Psoas muscle (tissue), 8 donors: ENCODE measurements around the gene TMED9. TPM values are rescaled to one million over a fixed set of nuclear protein-coding genes. Genes with fewer than 3 reads are reported as not detected.

Experiments used
- ATAC-seq, 4 donors: fragments of 200-7000 bp; cut with Tn5 transposase; one replicate each; pipeline ENCODE4 v1.9.1; 2020; ENCODE audit warnings: moderate library complexity in 3 of 4, mild to moderate bottlenecking in 2 of 4
- DNase-seq, 2 donors: peaks; one replicate each; pipeline ENCODE4 v3.0.0-alpha.2; 2020
- H3K27ac ChIP-seq: fragments of 200-600 bp; one replicate; pipeline ENCODE4 v1.8.0; 2022
- H3K27me3 ChIP-seq, 3 donors: fragments of 200-600 bp in 1 of 3; one replicate each; pipeline versions ENCODE4 v1.6.1 to v1.8.0; 2013 to 2022; ENCODE audit warnings: low read length in 2 of 3, mild to moderate bottlenecking in 2 of 3, moderate library complexity in 1 of 3; ENCODE audit not compliant: insufficient read depth in 3 of 3
- H3K36me3 ChIP-seq, 2 donors: fragments of 200-600 bp in 1 of 2; one replicate each; pipeline versions ENCODE4 v1.6.1 to v1.8.0; 2013 to 2022; ENCODE audit warnings: low read depth in 1 of 2, mild to moderate bottlenecking in 1 of 2, moderate library complexity in 1 of 2; ENCODE audit not compliant: insufficient read depth in 1 of 2
- H3K4me1 ChIP-seq: fragments of 200-600 bp; one replicate; pipeline ENCODE4 v1.8.0; 2022
- H3K4me3 ChIP-seq: fragments of 200-600 bp; one replicate; pipeline ENCODE4 v1.8.0; 2022; ENCODE audit warnings: mild to moderate bottlenecking
- H3K9me3 ChIP-seq: fragments of 200-600 bp; one replicate; pipeline ENCODE4 v1.8.0; 2022
- WGBS, 3 donors: extraction: QIAGEN DNeasy Blood & Tissue Kit; methylation state at CpG; one replicate each; pipeline versions ENCODE4 v1.1.6 to v1.1.7; 2013; 5-methylcytosine and 5-hydroxymethylcytosine counted together
- intact Hi-C, 2 donors: fragments of 100-400 bp; cut with DNase I; formaldehyde crosslinking; loops; one replicate each; pipeline versions ENCODE4 v1.11.0 to v1.14.2; 2022
- polyA plus RNA-seq, 3 donors: library from polyadenylated mRNA; stranded (reverse); fragments of 200-250 nt; gene quantifications; one replicate each; pipeline ENCODE4 v1.2.3, GENCODE V29; 2013
- total RNA-seq, 4 donors: library from RNA; stranded (reverse); fragmentation: NEBNext Ultra II Directional in 2 of 4; extraction: Animal tissue kit (Norgen Biotek cat#: 25700) in 2 of 4; gene quantifications; one replicate each; pipeline versions ENCODE4 v1.2.1 to v1.2.4, GENCODE V29; 2021 to 2023
- TF ChIP-seq, protein P1 (sequence below): fragments of 200-600 bp; IDR thresholded peaks from one replicate; pipeline ENCODE4 v1.8.0; 2022; ENCODE audit warnings: antibody characterized with exemption
- donor health status: healthy with polysubstance abuse.
- donor health status: DM: no; HTN: no; CAD: no; lungs with moderate emphysema.
- donor health status: Bipolar disorder and iron deficiency.
- donor health status: healthy.
- donor health status: DM: yes; HTN: yes; CAD: no.
- donor health status: DM: no; HTN: no; CAD: no.
- donor health status: DM: no; HTN: no; CAD: no.
- donor health status: DM: yes; HTN: yes; CAD: no.

TMED9 gene
- total and polyA plus RNA-seq, 7 donors, result 47.5 to 185 (median 71.9) TPM

DNA sequence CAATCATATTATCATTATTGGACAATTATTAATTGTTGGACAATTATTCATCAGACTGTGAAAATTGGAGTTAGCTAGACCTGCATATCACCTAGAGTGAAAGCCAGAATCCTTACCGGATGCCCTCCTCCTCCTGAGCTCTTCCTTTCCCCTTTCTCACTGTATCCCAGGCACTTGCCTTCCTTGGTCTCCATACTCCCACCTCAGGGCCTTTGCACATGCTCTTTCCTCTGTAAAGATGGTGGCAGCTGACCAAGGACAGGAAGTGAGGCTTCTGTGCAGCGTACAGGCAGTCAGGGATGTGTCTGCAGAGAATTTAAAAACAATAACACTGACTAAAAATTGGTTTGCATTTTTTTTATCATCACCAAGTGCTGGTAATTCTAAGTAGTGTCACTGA, 22.1 kb upstream of the TMED9 start:
- intact Hi-C loops, result no loop called here
- DNase-seq, result no peak
- Histone ChIP-seq H3K4me1 (no peaks in the 10 kb centered on the region), H3K9me3 (no peaks in the 10 kb centered on the region), H3K27ac (no peak overlapping the region), H3K27me3 (no peaks in the 10 kb centered on the region), H3K4me3 (no peak overlapping the region), H3K36me3 (no peaks in the 10 kb centered on the region)
- TF ChIP-seq, protein P1, sequence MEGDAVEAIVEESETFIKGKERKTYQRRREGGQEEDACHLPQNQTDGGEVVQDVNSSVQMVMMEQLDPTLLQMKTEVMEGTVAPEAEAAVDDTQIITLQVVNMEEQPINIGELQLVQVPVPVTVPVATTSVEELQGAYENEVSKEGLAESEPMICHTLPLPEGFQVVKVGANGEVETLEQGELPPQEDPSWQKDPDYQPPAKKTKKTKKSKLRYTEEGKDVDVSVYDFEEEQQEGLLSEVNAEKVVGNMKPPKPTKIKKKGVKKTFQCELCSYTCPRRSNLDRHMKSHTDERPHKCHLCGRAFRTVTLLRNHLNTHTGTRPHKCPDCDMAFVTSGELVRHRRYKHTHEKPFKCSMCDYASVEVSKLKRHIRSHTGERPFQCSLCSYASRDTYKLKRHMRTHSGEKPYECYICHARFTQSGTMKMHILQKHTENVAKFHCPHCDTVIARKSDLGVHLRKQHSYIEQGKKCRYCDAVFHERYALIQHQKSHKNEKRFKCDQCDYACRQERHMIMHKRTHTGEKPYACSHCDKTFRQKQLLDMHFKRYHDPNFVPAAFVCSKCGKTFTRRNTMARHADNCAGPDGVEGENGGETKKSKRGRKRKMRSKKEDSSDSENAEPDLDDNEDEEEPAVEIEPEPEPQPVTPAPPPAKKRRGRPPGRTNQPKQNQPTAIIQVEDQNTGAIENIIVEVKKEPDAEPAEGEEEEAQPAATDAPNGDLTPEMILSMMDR, result no peak
- WGBS, 3 donors, result 69 to 84% (median 80%) methylated on average over 2 of the region's 2 CpGs
- no peak for ATAC-seq

DNA sequence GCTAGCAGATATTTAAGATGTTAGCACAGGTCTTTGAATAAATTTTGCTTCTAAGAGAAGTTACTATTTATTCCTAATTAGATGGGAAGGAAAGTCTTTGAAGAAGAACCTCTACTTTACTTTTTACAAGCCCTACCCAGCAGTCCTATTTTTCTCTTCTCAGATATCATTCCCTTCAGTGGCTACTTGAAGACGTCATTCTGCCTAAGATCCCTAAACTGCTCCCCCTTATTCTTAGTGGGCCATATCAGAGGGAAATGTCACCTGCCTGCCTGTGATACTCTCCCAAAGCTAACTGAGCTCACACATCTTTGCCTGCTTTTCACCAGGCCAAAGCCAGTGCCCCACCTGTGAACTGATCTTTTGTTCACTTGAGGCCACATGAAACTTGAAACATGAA, 16.5 kb upstream of the TMED9 start:
- Histone ChIP-seq H3K4me1 (no peaks in the 10 kb centered on the region), H3K4me3 (no peak overlapping the region), H3K27ac (no peak overlapping the region), H3K9me3 (no peaks in the 10 kb centered on the region), H3K36me3 (no peaks in the 10 kb centered on the region), H3K27me3 (peaks cover 0 to 2% (median 0%) of the 10 kb centered on the region in 3 donors)
- TF ChIP-seq, protein P1, result no peak
- DNase-seq, result no peak
- no peak for ATAC-seq
- intact Hi-C loops, result no loop called here
- WGBS, 3 donors, result 30 to 67% (median 51%) methylated on average over 1 of the region's 1 CpG

DNA sequence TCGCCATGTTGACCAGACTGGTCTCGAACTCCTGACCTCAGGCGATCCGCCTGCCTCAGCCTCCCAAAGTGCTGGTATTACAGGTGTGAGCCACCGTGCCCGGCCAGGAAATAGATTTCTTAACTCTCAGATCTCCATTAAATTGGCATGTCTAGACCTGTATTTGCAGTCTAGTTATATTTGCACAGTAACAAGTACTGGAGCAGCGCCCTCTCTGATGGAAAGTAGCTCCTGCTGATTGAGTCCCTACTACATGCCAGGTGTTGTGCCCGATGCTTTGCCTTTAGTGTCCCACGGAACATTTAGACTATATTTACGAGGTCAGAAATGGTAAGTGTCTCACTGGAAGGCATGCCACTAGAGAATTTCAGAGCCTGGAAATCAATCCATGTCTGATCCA, 15.8 kb upstream of the TMED9 start:
- 68 to 82% (median 80%) methylated on average over 10 of the region's 10 CpGs for WGBS, 3 donors

DNA sequence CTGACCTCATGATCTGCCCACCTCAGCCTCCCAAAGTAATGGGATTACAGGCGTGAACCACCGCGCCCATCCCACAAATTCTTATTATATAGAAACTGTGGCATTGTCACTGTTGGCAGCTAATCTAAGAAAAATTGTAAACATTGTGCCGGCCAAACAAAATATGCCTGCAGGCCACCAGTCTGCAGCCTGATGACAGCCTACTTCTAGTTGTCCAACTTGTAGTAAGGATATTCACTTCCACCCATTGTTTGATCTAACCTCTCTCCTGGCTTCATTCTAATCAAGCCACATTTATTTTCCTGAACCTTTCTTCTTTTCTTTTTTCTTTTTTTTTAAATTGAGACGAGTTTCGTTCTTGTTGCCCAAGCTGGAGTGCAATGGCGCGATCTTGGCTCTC, 13.7 kb upstream of the TMED9 start:
- TF ChIP-seq, protein P1, result no peak
- Histone ChIP-seq H3K9me3 (no peaks in the 10 kb centered on the region), H3K27ac (no peak overlapping the region), H3K4me1 (no peaks in the 10 kb centered on the region), H3K4me3 (no peak overlapping the region), H3K36me3 (no peaks in the 10 kb centered on the region), H3K27me3 (peaks cover 0 to 2% (median 0%) of the 10 kb centered on the region in 3 donors)
- WGBS, 3 donors, result 87 to 91% (median 88%) methylated on average over 8 of the region's 8 CpGs
- intact Hi-C loops, result no loop called here
- ATAC-seq (no peak), DNase-seq (no peak)

More for the DNA sequence above, 15.8 kb upstream of the TMED9 start:
- no peak for DNase-seq
- Histone ChIP-seq H3K4me3 (no peak overlapping the region), H3K36me3 (no peaks in the 10 kb centered on the region), H3K27ac (no peak overlapping the region), H3K4me1 (no peaks in the 10 kb centered on the region), H3K9me3 (no peaks in the 10 kb centered on the region), H3K27me3 (peaks cover 0 to 2% (median 0%) of the 10 kb centered on the region in 3 donors)
- intact Hi-C loops, result no loop called here
- TF ChIP-seq, protein P1, result no peak
- no peak for ATAC-seq

DNA sequence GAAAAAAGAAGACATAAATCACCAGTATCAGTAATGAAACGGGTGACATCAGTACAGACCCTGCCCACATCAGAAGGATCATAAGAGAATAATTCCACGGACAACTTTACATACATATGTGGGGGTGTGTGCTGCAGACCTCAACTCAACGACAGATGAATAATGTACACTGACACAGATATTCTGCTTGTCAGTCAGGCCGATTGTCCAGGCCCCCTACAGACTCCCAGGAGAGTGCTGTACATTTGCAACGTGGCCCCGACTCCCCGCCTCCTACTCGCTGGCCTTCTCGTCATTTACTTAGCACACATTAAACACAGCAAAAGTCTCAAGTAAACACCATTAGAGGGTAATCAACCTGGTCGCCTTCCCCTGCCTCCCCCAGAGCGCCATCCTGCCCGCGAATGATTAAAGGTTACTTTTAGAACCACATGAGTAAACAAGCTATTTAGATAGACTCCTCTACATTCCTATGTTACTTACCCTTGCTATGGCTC, 3.5 kb upstream of the TMED9 start:
- TF ChIP-seq, protein P1, result no peak
- Histone ChIP-seq H3K4me3 (no peak overlapping the region), H3K9me3 (no peaks in the 10 kb centered on the region), H3K27me3 (peaks cover 0 to 16% (median 3%) of the 10 kb centered on the region in 3 donors), H3K27ac (no peak overlapping the region), H3K4me1 (peaks cover 7% of the 10 kb centered on the region), H3K36me3 (peaks cover 0 to 5% of the 10 kb centered on the region in 2 donors)
- 25 to 31% (median 29%) methylated on average over 13 of the region's 13 CpGs for WGBS, 3 donors
- ATAC-seq (no peak), DNase-seq (no peak)
- intact Hi-C loops, result no loop called here
